ENCODE measurements around the gene CEP350. TPM values are rescaled to one million over a fixed set of nuclear protein-coding genes. Genes with fewer than 3 reads are reported as not detected.
"Not testable (repeated sequence)": the region's sequence is repeated elsewhere in the genome, so short reads cannot be mapped to it uniquely, and the experiment has no call there.

Gene CEP350
- total RNA-seq, 1 donor from 2014 or later: 48.7 TPM

DNA sequence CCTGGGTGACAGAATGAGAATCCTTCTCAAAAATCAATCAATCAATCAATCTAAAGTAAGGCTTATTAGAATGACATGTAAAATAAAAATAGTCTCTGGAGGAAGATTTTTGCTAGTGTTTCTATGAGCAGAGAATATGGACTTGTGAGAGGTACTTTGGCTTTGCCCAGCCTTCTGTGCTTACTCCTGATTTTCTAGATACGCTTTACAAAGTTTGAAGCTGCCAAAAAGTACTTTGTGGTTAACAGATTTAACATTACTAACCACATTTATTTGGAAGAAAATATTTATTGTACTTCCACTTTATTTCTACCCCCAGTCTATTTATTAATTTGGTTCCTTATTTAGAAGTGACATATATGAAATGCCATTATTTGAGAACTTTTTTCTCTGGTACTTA, 41.0 kb downstream of the CEP350 start:
- TF ChIP-seq, protein P1, sequence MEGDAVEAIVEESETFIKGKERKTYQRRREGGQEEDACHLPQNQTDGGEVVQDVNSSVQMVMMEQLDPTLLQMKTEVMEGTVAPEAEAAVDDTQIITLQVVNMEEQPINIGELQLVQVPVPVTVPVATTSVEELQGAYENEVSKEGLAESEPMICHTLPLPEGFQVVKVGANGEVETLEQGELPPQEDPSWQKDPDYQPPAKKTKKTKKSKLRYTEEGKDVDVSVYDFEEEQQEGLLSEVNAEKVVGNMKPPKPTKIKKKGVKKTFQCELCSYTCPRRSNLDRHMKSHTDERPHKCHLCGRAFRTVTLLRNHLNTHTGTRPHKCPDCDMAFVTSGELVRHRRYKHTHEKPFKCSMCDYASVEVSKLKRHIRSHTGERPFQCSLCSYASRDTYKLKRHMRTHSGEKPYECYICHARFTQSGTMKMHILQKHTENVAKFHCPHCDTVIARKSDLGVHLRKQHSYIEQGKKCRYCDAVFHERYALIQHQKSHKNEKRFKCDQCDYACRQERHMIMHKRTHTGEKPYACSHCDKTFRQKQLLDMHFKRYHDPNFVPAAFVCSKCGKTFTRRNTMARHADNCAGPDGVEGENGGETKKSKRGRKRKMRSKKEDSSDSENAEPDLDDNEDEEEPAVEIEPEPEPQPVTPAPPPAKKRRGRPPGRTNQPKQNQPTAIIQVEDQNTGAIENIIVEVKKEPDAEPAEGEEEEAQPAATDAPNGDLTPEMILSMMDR (IDR thresholded peaks at IDR 0.05; ENCODE audit: unreplicated experiment): no peak
- DNase-seq (ENCODE audit: low spot score, unreplicated experiment): no peak
- H3K27me3 Mint-ChIP-seq: no peaks in the 10 kb centered on the region
- peaks cover 15% of the 10 kb centered on the region for H3K36me3 Mint-ChIP-seq (ENCODE audit: insufficient read depth)
- H3K4me3 Mint-ChIP-seq (ENCODE audit: low read depth): no peak overlapping the region
- no peaks in the 10 kb centered on the region for H3K9me3 Mint-ChIP-seq (ENCODE audit: low read depth)
- H3K27ac Mint-ChIP-seq: no peak overlapping the region
- no peaks in the 10 kb centered on the region for H3K4me1 Mint-ChIP-seq (ENCODE audit: low read depth)

DNA sequence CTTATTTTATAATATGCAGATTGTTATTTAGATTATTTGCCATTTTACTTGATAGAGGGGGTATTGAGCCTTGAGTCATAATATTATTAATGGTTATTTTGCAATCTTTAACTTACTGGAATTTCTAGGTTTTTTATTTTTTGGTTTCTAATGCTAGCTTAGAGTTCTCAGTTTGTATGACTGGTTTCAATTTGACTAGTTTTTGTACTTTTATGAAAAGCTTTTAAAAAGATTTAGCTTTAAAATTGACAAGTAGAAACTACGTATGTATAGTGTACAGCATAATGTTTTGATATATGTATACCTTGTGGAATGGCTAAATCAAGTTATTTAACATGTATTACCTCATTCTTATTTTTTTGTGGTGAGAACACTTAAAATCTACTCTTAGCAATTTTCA, 41.5 kb downstream of the CEP350 start:
- H3K36me3 Mint-ChIP-seq (ENCODE audit: insufficient read depth): peaks cover 14% of the 10 kb centered on the region
- H3K9me3 Mint-ChIP-seq (ENCODE audit: low read depth): no peaks in the 10 kb centered on the region
- H3K4me3 Mint-ChIP-seq (ENCODE audit: low read depth): no peak overlapping the region
- TF ChIP-seq, protein P1 (IDR thresholded peaks at IDR 0.05; ENCODE audit: unreplicated experiment): no peak
- DNase-seq (ENCODE audit: low spot score, unreplicated experiment): no peak
- no peak overlapping the region for H3K27ac Mint-ChIP-seq
- no peaks in the 10 kb centered on the region for H3K27me3 Mint-ChIP-seq
- H3K4me1 Mint-ChIP-seq (ENCODE audit: low read depth): no peaks in the 10 kb centered on the region

DNA sequence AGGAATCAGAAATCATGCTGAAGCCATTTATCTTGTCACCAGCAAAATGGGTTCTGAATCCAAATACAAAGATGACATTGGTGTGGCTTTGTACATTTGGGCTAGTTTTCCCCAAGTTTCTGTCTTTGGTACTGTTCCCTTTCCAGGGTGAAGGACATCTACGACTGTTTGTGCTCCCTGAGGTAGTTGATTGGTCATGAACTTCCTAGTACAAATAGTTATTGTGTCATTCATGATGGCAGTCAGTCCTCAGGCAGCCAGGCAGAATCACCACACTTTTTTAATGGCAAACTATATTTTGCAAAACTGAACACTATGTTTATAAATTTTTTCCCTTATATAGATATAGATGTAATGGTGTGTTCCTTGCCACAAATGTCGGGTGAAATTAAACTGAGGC, 46.0 kb downstream of the CEP350 start:
- Mint-ChIP-seq H3K4me1 (ENCODE audit: low read depth) (no peaks in the 10 kb centered on the region), H3K4me3 (ENCODE audit: low read depth) (no peak overlapping the region), H3K9me3 (ENCODE audit: low read depth) (no peaks in the 10 kb centered on the region), H3K27me3 (no peaks in the 10 kb centered on the region), H3K36me3 (ENCODE audit: insufficient read depth) (peaks cover 12% of the 10 kb centered on the region), H3K27ac (no peak overlapping the region)
- no peak for DNase-seq (ENCODE audit: low spot score, unreplicated experiment)
- TF ChIP-seq, protein P1 (IDR thresholded peaks at IDR 0.05; ENCODE audit: unreplicated experiment): no peak

DNA sequence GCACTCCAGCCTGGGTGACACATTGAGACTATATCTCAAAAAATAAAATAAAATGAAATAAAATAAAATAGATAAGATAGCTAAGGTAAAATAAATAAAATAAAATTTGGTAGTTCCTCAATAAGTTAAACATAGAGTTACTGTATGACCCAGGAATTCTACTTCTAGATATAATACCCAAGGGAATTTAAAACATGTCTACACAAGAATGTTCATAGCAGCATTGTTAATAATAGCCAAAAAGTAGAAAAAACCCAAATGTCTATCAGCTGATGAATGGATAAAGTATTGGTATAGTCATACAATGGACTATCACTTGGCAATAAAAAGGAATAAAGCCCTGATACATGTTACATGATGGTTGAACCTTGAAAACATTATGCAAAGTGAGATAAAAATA, 47.8 kb downstream of the CEP350 start:
- Mint-ChIP-seq H3K4me3 (ENCODE audit: low read depth) (no peak overlapping the region), H3K27ac (no peak overlapping the region), H3K36me3 (ENCODE audit: insufficient read depth) (peaks cover 17% of the 10 kb centered on the region), H3K4me1 (ENCODE audit: low read depth) (no peaks in the 10 kb centered on the region), H3K9me3 (ENCODE audit: low read depth) (peaks cover 4% of the 10 kb centered on the region), H3K27me3 (no peaks in the 10 kb centered on the region)
- DNase-seq (ENCODE audit: low spot score, unreplicated experiment): no peak
- TF ChIP-seq, protein P1 (IDR thresholded peaks at IDR 0.05; ENCODE audit: unreplicated experiment): no peak

DNA sequence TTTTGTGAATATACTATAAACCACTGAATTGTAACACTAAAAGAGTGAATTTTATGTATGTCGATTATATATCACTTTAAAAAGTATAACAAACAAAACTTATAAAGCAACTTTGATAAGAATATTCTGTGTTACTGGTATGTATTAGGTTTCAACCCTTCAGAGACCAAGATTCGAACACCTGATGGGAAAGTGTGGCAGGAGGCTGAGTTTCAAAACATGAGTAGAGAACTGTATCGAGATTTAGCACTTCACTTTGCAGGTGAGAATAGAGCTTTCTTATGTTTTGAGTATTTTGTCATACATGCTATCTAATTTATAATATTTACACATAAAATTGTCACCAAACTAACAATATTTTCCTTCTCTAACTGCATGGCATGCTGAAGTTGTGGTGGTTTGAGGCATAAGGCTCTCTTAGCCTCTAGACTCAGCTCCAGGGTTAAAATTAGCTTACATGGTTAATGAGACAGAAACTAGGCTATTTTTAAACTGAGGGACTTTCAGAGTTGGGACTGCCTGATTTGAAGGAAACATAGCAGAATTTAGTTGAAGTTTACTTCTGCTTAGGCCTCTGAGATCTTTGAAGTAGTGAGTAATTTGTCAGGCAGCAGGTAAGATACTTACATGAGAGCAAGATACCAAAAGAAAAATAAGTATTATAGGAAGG, 48.6 kb downstream of the CEP350 start:
- Mint-ChIP-seq H3K4me1 (ENCODE audit: low read depth) (no peaks in the 10 kb centered on the region), H3K9me3 (ENCODE audit: low read depth) (peaks cover 4% of the 10 kb centered on the region), H3K36me3 (ENCODE audit: insufficient read depth) (peaks cover 21% of the 10 kb centered on the region), H3K27me3 (no peaks in the 10 kb centered on the region), H3K4me3 (ENCODE audit: low read depth) (no peak overlapping the region), H3K27ac (no peak overlapping the region)
- DNase-seq (ENCODE audit: low spot score, unreplicated experiment): no peak
- TF ChIP-seq, protein P1 (IDR thresholded peaks at IDR 0.05; ENCODE audit: unreplicated experiment): no peak

DNA sequence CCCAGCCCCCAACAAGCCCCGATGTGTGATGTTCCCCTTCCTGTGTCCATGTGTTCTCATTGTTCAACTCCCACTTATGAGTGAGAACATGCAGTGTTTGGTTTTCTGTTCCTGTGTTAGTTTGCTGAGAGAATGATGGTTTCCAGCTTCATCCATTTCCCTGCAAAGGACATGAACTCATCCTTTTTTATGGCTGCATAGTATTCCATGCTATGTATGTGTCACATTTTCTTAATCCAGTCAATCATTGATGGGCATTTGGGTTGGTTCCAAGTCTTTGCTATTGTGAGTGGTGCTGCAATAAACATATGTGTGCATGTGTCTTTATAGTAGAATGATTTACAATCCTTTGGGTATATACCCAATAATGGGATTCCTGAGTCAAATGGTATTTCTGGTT, 52.2 kb downstream of the CEP350 start:
- not testable (repeated sequence) for H3K9me3 Mint-ChIP-seq (ENCODE audit: low read depth); H3K27me3 Mint-ChIP-seq; H3K4me3 Mint-ChIP-seq (ENCODE audit: low read depth); DNase-seq (ENCODE audit: low spot score, unreplicated experiment); H3K27ac Mint-ChIP-seq; H3K4me1 Mint-ChIP-seq (ENCODE audit: low read depth)
- H3K36me3 Mint-ChIP-seq (ENCODE audit: insufficient read depth): peaks cover 22% of the 10 kb centered on the region

All from progenitor cell of endocrine pancreas (in vitro differentiated cells).